GM20431 (cell line): ENCODE data around the gene TCF7L1.
"Not testable (repeated sequence)": the region's sequence is repeated elsewhere in the genome, so short reads cannot be mapped to it uniquely, and the experiment has no call there.

Source experiments
- in situ Hi-C: fragments of 300-500 bp; cut with MseI, MboI; formaldehyde crosslinking; loops from one replicate; pipeline ENCODE4 v1.15.0; 2020; ENCODE audit warnings: low sequenced_read_pairs; ENCODE audit not compliant: unreplicated experiment

The TCF7L1 gene

GRCh38 chr2:85180322-85181133 lies 47.3 kb downstream of the TCF7L1 start:
- in situ Hi-C loops = no loop called here

- in situ Hi-C loops = no loop called here
Observed at GRCh38 chr2:85181134-85181631, 48.0 kb downstream of the TCF7L1 start.

GRCh38 chr2:85181844-85182456 lies 48.8 kb downstream of the TCF7L1 start:
- in situ Hi-C loops = no loop called here

- in situ Hi-C loops = no loop called here
Observed at GRCh38 chr2:85183076-85183475, 49.9 kb downstream of the TCF7L1 start.

GRCh38 chr2:85183479-85183878 lies 50.3 kb downstream of the TCF7L1 start:
- in situ Hi-C loops = no loop called here

GRCh38 chr2:85184231-85184630 lies 51.0 kb downstream of the TCF7L1 start:
- in situ Hi-C loops = no loop called here

GRCh38 chr2:85184990-85185389 lies 51.8 kb downstream of the TCF7L1 start:
- in situ Hi-C loops = no loop called here

- in situ Hi-C loops = no loop called here
Observed at GRCh38 chr2:85185431-85185940, 52.3 kb downstream of the TCF7L1 start.

GRCh38 chr2:85187069-85187468 lies 53.9 kb downstream of the TCF7L1 start:
- in situ Hi-C loops = no loop called here

GRCh38 chr2:85188852-85189251 lies 55.7 kb downstream of the TCF7L1 start:
- in situ Hi-C loops = no loop called here

GRCh38 chr2:85189606-85190270 lies 56.5 kb downstream of the TCF7L1 start:
- in situ Hi-C loops = no loop called here

- in situ Hi-C loops = no loop called here
Observed at GRCh38 chr2:85191157-85191556, 58.0 kb downstream of the TCF7L1 start.

GRCh38 chr2:85194780-85195480 lies 61.7 kb downstream of the TCF7L1 start:
- in situ Hi-C loops = no loop called here

GRCh38 chr2:85195956-85196355 lies 62.8 kb downstream of the TCF7L1 start:
- in situ Hi-C loops = no loop called here

- in situ Hi-C loops = no loop called here
Observed at GRCh38 chr2:85199698-85200097, 66.5 kb downstream of the TCF7L1 start.

GRCh38 chr2:85209887-85210286 lies 76.7 kb downstream of the TCF7L1 start:
- in situ Hi-C loops = no loop called here

GRCh38 chr2:85210511-85210910 lies 77.3 kb downstream of the TCF7L1 start:
- in situ Hi-C loops = no loop called here

- in situ Hi-C loops = not testable (repeated sequence)
Observed at GRCh38 chr2:85211606-85212005, 78.4 kb downstream of the TCF7L1 start.

GRCh38 chr2:85212841-85213240 lies 79.6 kb downstream of the TCF7L1 start:
- in situ Hi-C loops = no loop called here

GRCh38 chr2:85213404-85213803 lies 80.2 kb downstream of the TCF7L1 start:
- in situ Hi-C loops = no loop called here
